ENCODE data around the gene MET. TPM values are rescaled to one million over a fixed set of nuclear protein-coding genes. Genes with fewer than 3 reads are reported as not detected.

The MET gene
- total RNA-seq, 1 donor: 24.1 TPM

- no peak for DNase-seq (ENCODE audit: low read depth)
- no peak for TF ChIP-seq CTCF (IDR thresholded peaks at IDR 0.05; ENCODE audit: insufficient read depth, low read length)
- H3K4me3 ChIP-seq (ENCODE audit: low read depth, low read length): no peak overlapping the region
These were observed 152.5 kb downstream of the MET start for GRCh38 chr7:116824449-116824848.

- TF ChIP-seq CTCF (IDR thresholded peaks at IDR 0.05; ENCODE audit: insufficient read depth, low read length): no peak
- H3K4me3 ChIP-seq (ENCODE audit: low read depth, low read length): no peak overlapping the region
- DNase-seq (ENCODE audit: low read depth): no peak
These were observed 156.3 kb downstream of the MET start for GRCh38 chr7:116828281-116828680.

- no peak for DNase-seq (ENCODE audit: low read depth)
- TF ChIP-seq CTCF (IDR thresholded peaks at IDR 0.05; ENCODE audit: insufficient read depth, low read length): no peak
- no peak overlapping the region for H3K4me3 ChIP-seq (ENCODE audit: low read depth, low read length)
These were observed 157.0 kb downstream of the MET start for GRCh38 chr7:116829041-116829440.

GRCh38 chr7:116829493-116829892 is 157.5 kb downstream of the MET start:
- DNase-seq (ENCODE audit: low read depth): no peak
- no peak for TF ChIP-seq CTCF (IDR thresholded peaks at IDR 0.05; ENCODE audit: insufficient read depth, low read length)
- no peak overlapping the region for H3K4me3 ChIP-seq (ENCODE audit: low read depth, low read length)

GRCh38 chr7:116832692-116833091 is 160.7 kb downstream of the MET start:
- no peak for DNase-seq (ENCODE audit: low read depth)
- no peak overlapping the region for H3K4me3 ChIP-seq (ENCODE audit: low read depth, low read length)
- no peak for TF ChIP-seq CTCF (IDR thresholded peaks at IDR 0.05; ENCODE audit: insufficient read depth, low read length)

GRCh38 chr7:116834815-116835504 is 163.0 kb downstream of the MET start:
- peak; percentile 42 for DNase-seq (ENCODE audit: low read depth)

More at GRCh38 chr7:116834815-116835504, 163.0 kb downstream of the MET start:
- H3K4me3 ChIP-seq (ENCODE audit: low read depth, low read length): no peak overlapping the region
- TF ChIP-seq CTCF (IDR thresholded peaks at IDR 0.05; ENCODE audit: insufficient read depth, low read length): no peak
